HCT116 (cell line): Measurements from ENCODE around the gene ABHD2. TPM values are rescaled to one million over a fixed set of nuclear protein-coding genes. Genes with fewer than 3 reads are reported as not detected.

Source experiments
- ATAC-seq: fragments of 200-7000 bp; cut with Tn5 transposase; 2 replicates; pipeline ENCODE4 v1.9.1; 2020; ENCODE audit warnings: mild to moderate bottlenecking, moderate library complexity
- BruUV-seq: library from RNA; stranded (reverse); fragments of 400-500 nt; replicated peaks from 2 replicates; lab custom pipeline; 2021; lab: Mats Ljungman, UMichigan
- CTCF ChIA-PET: fragments of 300-600 bp; sonication (Branson Sonifier 250); formaldehyde crosslinking; loops from one replicate; lab custom pipeline; 2021; ENCODE audit warnings: antibody characterized with exemption; lab: Charles Lee
- POLR2A ChIA-PET: fragments of 300-600, 350-600 bp; sonication (Branson Sonifier 250); formaldehyde crosslinking; loops from one replicate; lab custom pipeline; 2021; ENCODE audit warnings: antibody characterized with exemption; lab: Charles Lee
- RAD21 ChIA-PET, 2 experiments: fragments of 300-600 bp; sonication (Branson Sonifier 250); formaldehyde crosslinking; loops; one replicate each; lab custom pipeline; 2023; ENCODE audit warnings: low total read pairs in 2 of 2; ENCODE audit not compliant: uncharacterized antibody in 2 of 2, unreplicated experiment in 2 of 2, low non-redundant PET in 1 of 2; lab: Charles Lee
- DNase-seq: peaks from one replicate; pipeline ENCODE4 v3.0.0-alpha.2; 2010; ENCODE audit warnings: low read depth, low spot score
- H2AFZ ChIP-seq: fragments of 200-600 bp; shearing (Covaris generic), sonication (generic); 2 replicates; pipeline ENCODE4 v1.6.1; 2017; ENCODE audit warnings: low read depth, mixed run types, mixed read lengths, antibody characterized with exemption, low read length; ENCODE audit not compliant: poor library complexity, severe bottlenecking
- H3K27ac ChIP-seq: 2 replicates; pipeline ENCODE4 v1.5.1; 2012; ENCODE audit warnings: low read depth, low read length
- H3K27me3 ChIP-seq: fragments of 200-600 bp; sonication (generic); 2 replicates; pipeline ENCODE4 v1.6.1; 2016; ENCODE audit warnings: mixed run types, low read length, mixed read lengths; ENCODE audit not compliant: insufficient read depth
- H3K36me3 ChIP-seq, 2 experiments: fragments of 200-500 bp in 1 of 2; fragments of 200-600 bp in 1 of 2; sonication (Bioruptor generic) in 1 of 2; sonication (generic) in 1 of 2; 2 replicates each; pipeline versions ENCODE4 v1.5.1 to v1.6.1; 2014 to 2016; ENCODE audit warnings: low read length in 2 of 2, inconsistent platforms in 1 of 2, mixed read lengths in 1 of 2, mixed run types in 1 of 2; ENCODE audit not compliant: insufficient read depth in 2 of 2, control insufficient read depth in 1 of 2
- H3K4me1 ChIP-seq, 2 experiments: fragments of 200-600 bp in 1 of 2; sonication (generic) in 1 of 2; 2 replicates each; pipeline versions ENCODE4 v1.5.1 to v1.6.1; 2012 to 2017; ENCODE audit warnings: low read length in 2 of 2, inconsistent platforms in 1 of 2, mild to moderate bottlenecking in 1 of 2, mixed read lengths in 1 of 2, mixed run types in 1 of 2, moderate library complexity in 1 of 2; ENCODE audit not compliant: insufficient read depth in 2 of 2, control insufficient read depth in 1 of 2
- H3K4me2 ChIP-seq: fragments of 200-600 bp; sonication (generic); 2 replicates; pipeline ENCODE4 v1.6.1; 2017; ENCODE audit warnings: mixed run types, low read length, mixed read lengths
- H3K4me3 ChIP-seq, 2 experiments: fragments of 200-600 bp in 1 of 2; sonication (generic) in 1 of 2; replicated peaks in 1 of 2; 2 replicates each; pipeline ENCODE4 v1.5.1; 2011 to 2016; ENCODE audit warnings: low read length in 2 of 2, control low read depth in 1 of 2, low read depth in 1 of 2, mild to moderate bottlenecking in 1 of 2, mixed read lengths in 1 of 2, mixed run types in 1 of 2
- H3K79me2 ChIP-seq: fragments of 200-600 bp; sonication (generic); 2 replicates; pipeline ENCODE4 v1.6.1; 2017; ENCODE audit warnings: mild to moderate bottlenecking, mixed run types, low read length, moderate library complexity, mixed read lengths; ENCODE audit not compliant: insufficient read depth
- H3K9ac ChIP-seq: fragments of 200-600 bp; sonication (generic); 2 replicates; pipeline ENCODE4 v1.6.1; 2016; ENCODE audit warnings: low read length, mixed read lengths
- H3K9me2 ChIP-seq: fragments of 200-600 bp; sonication (generic), shearing (Covaris generic); 2 replicates; pipeline ENCODE4 v1.6.1; 2017; ENCODE audit warnings: mixed run types, mild to moderate bottlenecking, moderate library complexity; ENCODE audit not compliant: insufficient read depth
- H3K9me3 ChIP-seq, 2 experiments: fragments of 200-500 bp in 1 of 2; fragments of 200-600 bp in 1 of 2; sonication (Bioruptor generic) in 1 of 2; sonication (generic) in 1 of 2; 2 replicates each; pipeline ENCODE4 v1.6.1; 2014 to 2017; ENCODE audit warnings: low read length in 2 of 2, mixed read lengths in 2 of 2, inconsistent platforms in 1 of 2, low read depth in 1 of 2, mild to moderate bottlenecking in 1 of 2, mixed run types in 1 of 2, moderate library complexity in 1 of 2; ENCODE audit not compliant: control insufficient read depth in 1 of 2, insufficient read depth in 1 of 2
- H4K20me1 ChIP-seq: fragments of 200-600 bp; sonication (generic), shearing (Covaris generic); 2 replicates; pipeline ENCODE4 v1.6.1; 2017; ENCODE audit warnings: mixed run types, mild to moderate bottlenecking, moderate library complexity; ENCODE audit not compliant: insufficient read depth
- CBX3 ChIP-seq: IDR thresholded peaks from 2 replicates; pipeline ENCODE4 v1.6.1; 2012; ENCODE audit warnings: low read depth
- CEBPB ChIP-seq: IDR thresholded peaks from 2 replicates; pipeline ENCODE4 v1.6.1; 2012; ENCODE audit warnings: low read depth
- EGR1 ChIP-seq: IDR thresholded peaks from 2 replicates; pipeline ENCODE4 v1.6.1; 2012; ENCODE audit warnings: low read depth
- ELF1 ChIP-seq: IDR thresholded peaks from 2 replicates; pipeline ENCODE4 v1.6.1; 2012; ENCODE audit warnings: low read depth, borderline replicate concordance
- FOSL1 ChIP-seq: IDR thresholded peaks from 2 replicates; pipeline ENCODE4 v1.6.1; 2012; ENCODE audit warnings: low read depth
- MAX ChIP-seq: IDR thresholded peaks from 2 replicates; pipeline ENCODE4 v1.6.1; 2012
- POLR2A ChIP-seq: IDR thresholded peaks from 2 replicates; pipeline ENCODE4 v1.7.0; 2011; ENCODE audit warnings: borderline replicate concordance; ENCODE audit not compliant: insufficient read depth, insufficient read length; ENCODE audit errors: extremely low read depth
- RAD21 ChIP-seq: IDR thresholded peaks from 2 replicates; pipeline ENCODE4 v1.6.1; 2012; ENCODE audit warnings: low read depth, mild to moderate bottlenecking
- SRF ChIP-seq: IDR thresholded peaks from 2 replicates; pipeline ENCODE4 v1.6.1; 2012; ENCODE audit warnings: low read depth
- TCF7L2 ChIP-seq: IDR thresholded peaks from 2 replicates; pipeline ENCODE4 v1.7.0; 2011; ENCODE audit warnings: borderline replicate concordance, inconsistent platforms; ENCODE audit not compliant: insufficient read depth, insufficient read length; ENCODE audit errors: extremely low read depth
- ZBTB33 ChIP-seq: IDR thresholded peaks from 2 replicates; pipeline ENCODE4 v1.6.1; 2011; ENCODE audit warnings: mild to moderate bottlenecking, low read length, moderate library complexity; ENCODE audit not compliant: insufficient replicate concordance; ENCODE audit errors: extremely low read depth
- ZNF274 ChIP-seq: fragments of 200-500 bp; sonication (Bioruptor generic); IDR thresholded peaks from 2 replicates; pipeline ENCODE4 v1.6.1; 2014; ENCODE audit warnings: mild to moderate bottlenecking, low read depth, low read length, inconsistent platforms
- intact Hi-C: fragments of 100-400 bp; cut with micrococcal nuclease; formaldehyde crosslinking; loops from 2 replicates; pipeline ENCODE4 v1.10.0; 2022
- total RNA-seq: library from RNA; stranded (reverse); gene quantifications from one replicate; pipeline ENCODE4 v1.2.1, GENCODE V29; 2021; ENCODE audit not compliant: unreplicated experiment

ABHD2 gene
- total RNA-seq, 1 experiment from 2014 or later = 40.8 TPM

- H4K20me1 ChIP-seq = no peaks in the 10 kb centered on the region
- H3K4me1 ChIP-seq = peaks cover 0 to 5% of the 10 kb centered on the region in 2 experiments; a peak in 1 of 4 replicates
- intact Hi-C loops = no loop called here
- H2AFZ ChIP-seq = no peak overlapping the region
- no peaks in the 10 kb centered on the region for H3K27me3 ChIP-seq
- H3K9ac ChIP-seq = no peak overlapping the region
- peaks cover 8 to 27% of the 10 kb centered on the region in 2 experiments; a peak in 2 of 4 replicates for H3K9me3 ChIP-seq
- H3K79me2 ChIP-seq = no peaks in the 10 kb centered on the region
- no peaks in the 10 kb centered on the region for H3K36me3 ChIP-seq
- CTCF ChIA-PET = no interaction called here
- POLR2A ChIA-PET = interaction anchor here (0.9 kb wide), 1 partner anchor 21 kb away, joined by 4 read pairs; the partner anchor contains the start of gene ABHD2
- no peak overlapping the region for H3K4me2 ChIP-seq
- BruUV-seq = no TSS peak
- no peaks in the 10 kb centered on the region for H3K9me2 ChIP-seq
- RAD21 ChIA-PET = no interaction called here
- DNase-seq (no peak), ATAC-seq (no peak)
- TF ChIP-seq ZBTB33 (no peak), TCF7L2 (no peak), CBX3 (no peak), ZNF274 (no peak), SRF (no peak), POLR2A (no peak), RAD21 (no peak), MAX (no peak), CEBPB (no peak), ELF1 (no peak), EGR1 (no peak), FOSL1 (no peak)
- H3K4me3 ChIP-seq = no peak overlapping the region
- no peak overlapping the region for H3K27ac ChIP-seq
Observed at GRCh38 chr15:89067751-89068150, 20.5 kb upstream of the ABHD2 start.
